ENCODE results near the gene GJD3.
"Not testable (repeated sequence)": the region's sequence is repeated elsewhere in the genome, so short reads cannot be mapped to it uniquely, and the experiment has no call there.

The GJD3 gene

DNA sequence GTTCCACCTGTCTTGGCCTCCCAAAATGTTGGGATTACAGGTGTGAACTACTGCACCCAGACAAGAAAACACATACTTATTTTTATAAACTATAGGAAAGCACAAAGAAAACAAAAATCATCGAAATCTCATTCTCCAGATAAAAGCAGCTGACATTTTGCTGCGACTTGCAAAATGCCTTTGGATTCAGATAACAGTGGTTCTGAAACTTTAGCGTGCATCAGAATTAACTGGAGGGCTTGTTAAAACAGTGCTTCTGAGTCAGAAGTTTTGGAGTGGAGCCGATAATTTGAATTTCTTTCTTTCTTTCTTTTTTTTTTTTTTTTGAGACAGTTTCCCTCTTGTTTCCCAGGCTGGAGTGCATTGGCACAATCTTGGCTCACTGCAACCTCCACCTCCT is 17.7 kb upstream of the GJD3 start:
- H3K4me1 ChIP-seq (ENCODE audit: control insufficient read depth, insufficient read depth, low read length, unreplicated experiment): no peaks in the 10 kb centered on the region
- H2AFZ ChIP-seq (ENCODE audit: low read length, unreplicated experiment): no peak overlapping the region
- no peaks in the 10 kb centered on the region for H3K27me3 ChIP-seq (ENCODE audit: insufficient read depth, low read length)
- no peak overlapping the region for H3K4me3 ChIP-seq (ENCODE audit: low read depth, low read length)
- H3K27ac ChIP-seq (ENCODE audit: low read depth, low read length): no peak overlapping the region
- no peaks in the 10 kb centered on the region for H3K36me3 ChIP-seq (ENCODE audit: insufficient read depth, low read length)
- H3K79me2 ChIP-seq (ENCODE audit: control insufficient read depth, insufficient read depth, low read length, unreplicated experiment): no peaks in the 10 kb centered on the region

DNA sequence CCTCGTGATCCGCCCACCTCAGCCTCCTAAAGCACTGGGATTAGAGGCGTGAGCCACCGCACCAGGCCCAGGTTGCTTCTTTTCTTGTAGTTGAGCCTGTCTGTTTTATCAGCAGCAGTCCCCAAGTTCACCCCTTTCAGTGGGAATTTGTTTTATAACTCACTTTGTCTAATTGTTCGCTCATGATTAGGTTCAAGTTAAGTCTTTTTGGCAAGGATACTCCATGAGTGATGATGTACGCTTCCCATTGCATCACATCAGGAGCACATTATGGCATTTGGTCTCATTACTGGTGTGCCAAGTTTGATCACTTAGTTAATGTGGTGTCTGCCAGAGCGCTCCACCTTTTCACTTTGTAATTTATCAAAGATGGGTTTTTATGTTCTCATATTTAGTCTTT is 14.4 kb upstream of the GJD3 start:
- Histone ChIP-seq H2AFZ (ENCODE audit: low read length, unreplicated experiment) (no peak overlapping the region), H3K4me3 (ENCODE audit: low read depth, low read length) (no peak overlapping the region), H3K4me1 (ENCODE audit: control insufficient read depth, insufficient read depth, low read length, unreplicated experiment) (no peaks in the 10 kb centered on the region), H3K27me3 (ENCODE audit: insufficient read depth, low read length) (no peaks in the 10 kb centered on the region), H3K27ac (ENCODE audit: low read depth, low read length) (no peak overlapping the region), H3K79me2 (ENCODE audit: control insufficient read depth, insufficient read depth, low read length, unreplicated experiment) (no peaks in the 10 kb centered on the region), H3K36me3 (ENCODE audit: insufficient read depth, low read length) (no peaks in the 10 kb centered on the region)

DNA sequence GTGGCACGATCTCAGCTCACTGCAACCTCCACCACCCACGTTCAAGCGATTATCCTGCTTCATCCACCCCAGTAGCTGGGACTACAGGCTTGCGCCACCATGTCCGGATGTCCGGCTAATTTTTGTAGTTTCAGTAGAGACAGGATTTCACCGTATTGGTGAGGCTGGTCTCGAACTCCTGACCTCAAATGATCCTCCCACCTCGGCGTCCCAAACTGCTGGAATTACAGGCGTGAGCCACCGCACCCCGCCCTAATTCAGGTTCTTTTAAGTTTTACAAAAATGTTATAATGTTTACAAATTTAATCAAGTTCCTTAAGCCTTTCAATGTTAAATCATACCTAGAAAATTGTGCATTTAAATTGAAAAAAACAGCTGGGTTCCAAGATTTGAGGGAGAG is 13.3 kb upstream of the GJD3 start:
- no peaks in the 10 kb centered on the region for H3K27me3 ChIP-seq (ENCODE audit: insufficient read depth, low read length)
- no peak overlapping the region for H3K4me3 ChIP-seq (ENCODE audit: low read depth, low read length)
- H3K79me2 ChIP-seq (ENCODE audit: control insufficient read depth, insufficient read depth, low read length, unreplicated experiment): no peaks in the 10 kb centered on the region
- no peaks in the 10 kb centered on the region for H3K36me3 ChIP-seq (ENCODE audit: insufficient read depth, low read length)
- H3K4me1 ChIP-seq (ENCODE audit: control insufficient read depth, insufficient read depth, low read length, unreplicated experiment): peaks cover 9% of the 10 kb centered on the region
- H3K27ac ChIP-seq (ENCODE audit: low read depth, low read length): no peak overlapping the region
- H2AFZ ChIP-seq (ENCODE audit: low read length, unreplicated experiment): no peak overlapping the region

DNA sequence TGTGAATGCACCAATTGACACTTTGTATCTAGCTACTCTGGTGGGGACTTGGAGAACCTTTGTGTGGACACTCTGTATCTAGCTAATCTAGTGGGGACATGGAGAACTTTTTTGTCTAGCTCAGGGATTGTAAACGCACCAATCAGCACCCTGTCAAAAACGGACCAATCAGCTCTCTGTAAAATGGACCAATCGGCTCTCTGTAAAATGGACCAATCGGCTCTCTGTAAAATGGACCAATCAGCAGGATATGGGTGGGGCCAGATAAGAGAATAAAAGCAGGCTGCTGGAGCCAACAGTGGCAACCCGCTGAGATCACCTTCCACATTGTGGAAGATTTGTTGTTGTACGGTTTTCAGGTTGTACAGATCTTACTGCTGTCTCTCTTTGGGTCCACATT is 12.0 kb upstream of the GJD3 start:
- not testable (repeated sequence) for H2AFZ ChIP-seq (ENCODE audit: low read length, unreplicated experiment); H3K36me3 ChIP-seq (ENCODE audit: insufficient read depth, low read length)
- peaks cover 17% of the 10 kb centered on the region for H3K4me1 ChIP-seq (ENCODE audit: control insufficient read depth, insufficient read depth, low read length, unreplicated experiment)

DNA sequence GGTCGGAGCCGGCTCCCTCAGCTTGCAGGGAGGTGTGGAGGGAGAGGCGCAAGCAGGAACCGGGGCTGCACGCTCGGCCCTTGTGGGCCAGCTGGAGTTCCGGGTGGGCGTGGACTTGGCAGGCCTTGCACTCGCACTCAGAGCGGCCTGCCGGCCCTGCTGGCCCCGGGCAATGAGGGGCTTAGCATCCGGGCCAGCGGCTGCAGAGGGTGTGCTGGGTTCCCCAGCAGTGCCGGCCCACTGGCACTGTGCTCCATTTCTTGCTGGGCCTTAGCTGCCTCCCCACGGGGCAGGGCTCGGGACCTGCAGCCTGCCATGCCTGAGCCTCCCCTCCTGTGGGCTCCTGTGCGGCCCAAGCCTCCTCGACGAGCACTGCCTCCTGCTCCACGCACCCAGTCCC is 11.2 kb upstream of the GJD3 start:
- not testable (repeated sequence) for H3K27me3 ChIP-seq (ENCODE audit: insufficient read depth, low read length); H3K36me3 ChIP-seq (ENCODE audit: insufficient read depth, low read length); H3K79me2 ChIP-seq (ENCODE audit: control insufficient read depth, insufficient read depth, low read length, unreplicated experiment); H2AFZ ChIP-seq (ENCODE audit: low read length, unreplicated experiment); H3K4me3 ChIP-seq (ENCODE audit: low read depth, low read length); H3K27ac ChIP-seq (ENCODE audit: low read depth, low read length)
- H3K4me1 ChIP-seq (ENCODE audit: control insufficient read depth, insufficient read depth, low read length, unreplicated experiment): peaks cover 17% of the 10 kb centered on the region

More for the DNA sequence above, 12.0 kb upstream of the GJD3 start:
- H3K27ac ChIP-seq (ENCODE audit: low read depth, low read length); H3K4me3 ChIP-seq (ENCODE audit: low read depth, low read length); H3K79me2 ChIP-seq (ENCODE audit: control insufficient read depth, insufficient read depth, low read length, unreplicated experiment); H3K27me3 ChIP-seq (ENCODE audit: insufficient read depth, low read length): not testable (repeated sequence)

DNA sequence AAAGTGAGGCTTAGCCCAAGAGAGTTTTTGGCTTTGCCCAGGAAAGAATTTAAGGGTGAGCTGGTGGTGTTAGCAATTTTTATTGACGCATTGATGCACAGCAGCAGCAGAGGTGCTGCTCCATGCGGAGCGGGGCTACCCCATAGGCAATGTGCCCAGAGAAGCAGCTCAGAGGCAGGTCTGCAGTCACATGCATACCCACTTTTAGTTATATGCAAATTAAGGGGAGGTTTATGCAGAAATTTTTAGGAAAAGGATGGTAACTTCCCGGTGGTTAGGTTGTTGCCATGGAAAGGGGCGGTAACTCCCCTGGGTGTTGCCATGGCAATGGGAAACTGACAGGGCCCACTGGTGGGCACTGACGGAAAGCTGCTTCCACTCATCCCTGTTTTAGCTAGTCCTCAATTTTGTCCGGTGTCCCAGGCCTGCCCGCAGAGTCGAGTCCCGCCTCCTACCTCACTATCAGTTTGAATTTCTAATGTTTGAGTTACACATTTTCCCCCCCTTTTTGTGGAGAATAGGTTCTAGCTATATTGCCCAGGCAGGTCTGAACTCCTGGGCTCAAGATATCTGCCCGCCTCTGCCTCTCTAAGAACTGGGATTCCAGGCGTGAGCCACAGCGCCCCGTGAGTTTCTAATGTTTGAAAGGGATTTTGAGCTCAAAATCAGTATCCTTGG is 10.4 kb upstream of the GJD3 start:
- no peak overlapping the region for H3K4me3 ChIP-seq (ENCODE audit: low read depth, low read length)
- no peak overlapping the region for H2AFZ ChIP-seq (ENCODE audit: low read length, unreplicated experiment)
- H3K27ac ChIP-seq (ENCODE audit: low read depth, low read length): no peak overlapping the region
- no peaks in the 10 kb centered on the region for H3K27me3 ChIP-seq (ENCODE audit: insufficient read depth, low read length)
- H3K4me1 ChIP-seq (ENCODE audit: control insufficient read depth, insufficient read depth, low read length, unreplicated experiment): peaks cover 17% of the 10 kb centered on the region
- H3K36me3 ChIP-seq (ENCODE audit: insufficient read depth, low read length): no peaks in the 10 kb centered on the region
- H3K79me2 ChIP-seq (ENCODE audit: control insufficient read depth, insufficient read depth, low read length, unreplicated experiment): no peaks in the 10 kb centered on the region

DNA sequence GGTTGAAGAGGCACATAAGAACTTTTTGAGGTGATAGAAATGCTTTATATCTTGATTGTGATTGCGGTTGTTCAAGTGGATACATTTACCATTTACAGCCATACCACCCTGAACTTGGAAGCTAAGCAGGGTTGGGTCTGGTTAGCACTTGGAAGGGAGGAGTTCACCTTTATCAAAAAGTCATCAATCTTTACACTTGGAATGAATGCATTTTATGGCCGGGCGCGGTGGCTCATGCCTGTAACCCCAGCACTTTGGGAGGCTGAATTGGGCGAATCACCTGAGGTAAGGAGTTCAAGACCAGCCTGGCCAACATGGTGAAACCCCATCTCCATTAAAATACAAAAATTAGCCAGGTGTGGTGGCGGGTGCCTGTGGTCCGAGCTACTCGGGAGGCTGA is 9.5 kb upstream of the GJD3 start:
- no peaks in the 10 kb centered on the region for H3K79me2 ChIP-seq (ENCODE audit: control insufficient read depth, insufficient read depth, low read length, unreplicated experiment)
- H3K4me1 ChIP-seq (ENCODE audit: control insufficient read depth, insufficient read depth, low read length, unreplicated experiment): peaks cover 17% of the 10 kb centered on the region
- H3K27ac ChIP-seq (ENCODE audit: low read depth, low read length): peak overlapping the region; percentile 87; the same call in 1 of the 2 replicates
- H3K36me3 ChIP-seq (ENCODE audit: insufficient read depth, low read length): no peaks in the 10 kb centered on the region
- no peak overlapping the region for H2AFZ ChIP-seq (ENCODE audit: low read length, unreplicated experiment)
- H3K27me3 ChIP-seq (ENCODE audit: insufficient read depth, low read length): no peaks in the 10 kb centered on the region
- H3K4me3 ChIP-seq (ENCODE audit: low read depth, low read length): no peak overlapping the region

DNA sequence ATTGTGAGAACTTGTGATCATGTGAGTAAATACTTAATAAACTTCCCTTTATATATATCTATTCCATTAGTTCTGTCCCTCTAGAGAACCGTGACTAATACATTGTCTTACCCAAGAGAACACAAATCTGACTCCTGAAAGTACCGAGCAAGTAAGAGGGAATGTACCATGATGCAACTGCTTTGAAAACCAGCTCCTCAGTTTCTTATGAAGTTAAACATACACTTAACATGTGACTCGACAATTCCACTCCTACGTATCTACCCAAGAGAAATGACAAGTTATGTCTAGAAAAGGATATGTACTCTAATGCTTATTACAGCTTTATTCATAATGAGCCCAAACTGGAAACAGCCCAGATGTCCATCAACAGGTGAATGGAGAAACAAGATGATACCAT is 8.8 kb upstream of the GJD3 start:
- H3K4me1 ChIP-seq (ENCODE audit: control insufficient read depth, insufficient read depth, low read length, unreplicated experiment): peaks cover 17% of the 10 kb centered on the region
- no peaks in the 10 kb centered on the region for H3K79me2 ChIP-seq (ENCODE audit: control insufficient read depth, insufficient read depth, low read length, unreplicated experiment)
- H3K36me3 ChIP-seq (ENCODE audit: insufficient read depth, low read length): no peaks in the 10 kb centered on the region
- no peak overlapping the region for H2AFZ ChIP-seq (ENCODE audit: low read length, unreplicated experiment)
- H3K4me3 ChIP-seq (ENCODE audit: low read depth, low read length): no peak overlapping the region
- no peaks in the 10 kb centered on the region for H3K27me3 ChIP-seq (ENCODE audit: insufficient read depth, low read length)
- H3K27ac ChIP-seq (ENCODE audit: low read depth, low read length): peak overlapping the region; percentile 87

DNA sequence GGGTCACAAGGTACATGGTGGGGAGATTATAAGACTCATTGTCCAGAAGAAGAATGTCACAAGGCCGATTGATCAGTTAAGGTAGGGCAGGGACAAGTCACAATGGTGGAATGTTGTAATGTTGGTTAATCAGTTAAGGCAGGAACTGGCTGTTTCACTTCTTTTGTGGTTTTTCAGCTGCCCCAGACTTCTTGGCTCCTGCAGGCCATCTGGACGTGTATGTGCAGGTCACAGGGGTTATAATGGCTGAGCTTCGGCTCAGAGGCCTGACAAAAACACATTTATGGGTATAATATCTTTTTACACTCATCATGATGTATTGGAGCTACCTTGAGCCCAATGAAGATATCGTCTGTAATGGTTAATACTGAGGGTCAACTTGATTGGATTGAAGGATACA is 8.1 kb upstream of the GJD3 start:
- H3K36me3 ChIP-seq (ENCODE audit: insufficient read depth, low read length); H3K79me2 ChIP-seq (ENCODE audit: control insufficient read depth, insufficient read depth, low read length, unreplicated experiment); H3K4me3 ChIP-seq (ENCODE audit: low read depth, low read length); H2AFZ ChIP-seq (ENCODE audit: low read length, unreplicated experiment); H3K27me3 ChIP-seq (ENCODE audit: insufficient read depth, low read length): not testable (repeated sequence)
- peaks cover 17% of the 10 kb centered on the region for H3K4me1 ChIP-seq (ENCODE audit: control insufficient read depth, insufficient read depth, low read length, unreplicated experiment)
- H3K27ac ChIP-seq (ENCODE audit: low read depth, low read length): peak overlapping the region; percentile 87

DNA sequence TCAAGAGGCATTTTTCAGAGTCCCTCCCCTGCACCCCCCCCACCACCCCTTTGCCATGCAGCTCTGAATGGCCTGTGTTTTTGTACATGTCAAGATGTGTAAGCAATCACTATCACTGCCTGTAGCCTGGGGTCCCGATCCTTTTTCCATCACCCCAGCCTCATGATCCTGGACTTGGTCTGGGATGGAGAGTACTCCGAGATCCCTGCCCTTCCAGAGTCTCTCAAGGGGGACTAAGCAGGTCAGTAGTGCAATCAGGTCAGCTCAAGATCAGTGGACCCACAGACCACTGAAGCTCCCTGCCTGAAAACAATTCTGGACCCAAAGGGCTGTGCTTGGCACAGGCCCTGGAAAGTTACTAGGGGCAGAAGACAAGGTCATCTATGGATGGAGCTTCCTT is 7.5 kb upstream of the GJD3 start:
- no peak overlapping the region for H2AFZ ChIP-seq (ENCODE audit: low read length, unreplicated experiment)
- no peaks in the 10 kb centered on the region for H3K27me3 ChIP-seq (ENCODE audit: insufficient read depth, low read length)
- no peaks in the 10 kb centered on the region for H3K36me3 ChIP-seq (ENCODE audit: insufficient read depth, low read length)
- no peaks in the 10 kb centered on the region for H3K79me2 ChIP-seq (ENCODE audit: control insufficient read depth, insufficient read depth, low read length, unreplicated experiment)
- H3K4me3 ChIP-seq (ENCODE audit: low read depth, low read length): no peak overlapping the region
- H3K27ac ChIP-seq (ENCODE audit: low read depth, low read length): peak overlapping the region; percentile 87; the same call in 1 of the 2 replicates
- H3K4me1 ChIP-seq (ENCODE audit: control insufficient read depth, insufficient read depth, low read length, unreplicated experiment): peaks cover 17% of the 10 kb centered on the region

DNA sequence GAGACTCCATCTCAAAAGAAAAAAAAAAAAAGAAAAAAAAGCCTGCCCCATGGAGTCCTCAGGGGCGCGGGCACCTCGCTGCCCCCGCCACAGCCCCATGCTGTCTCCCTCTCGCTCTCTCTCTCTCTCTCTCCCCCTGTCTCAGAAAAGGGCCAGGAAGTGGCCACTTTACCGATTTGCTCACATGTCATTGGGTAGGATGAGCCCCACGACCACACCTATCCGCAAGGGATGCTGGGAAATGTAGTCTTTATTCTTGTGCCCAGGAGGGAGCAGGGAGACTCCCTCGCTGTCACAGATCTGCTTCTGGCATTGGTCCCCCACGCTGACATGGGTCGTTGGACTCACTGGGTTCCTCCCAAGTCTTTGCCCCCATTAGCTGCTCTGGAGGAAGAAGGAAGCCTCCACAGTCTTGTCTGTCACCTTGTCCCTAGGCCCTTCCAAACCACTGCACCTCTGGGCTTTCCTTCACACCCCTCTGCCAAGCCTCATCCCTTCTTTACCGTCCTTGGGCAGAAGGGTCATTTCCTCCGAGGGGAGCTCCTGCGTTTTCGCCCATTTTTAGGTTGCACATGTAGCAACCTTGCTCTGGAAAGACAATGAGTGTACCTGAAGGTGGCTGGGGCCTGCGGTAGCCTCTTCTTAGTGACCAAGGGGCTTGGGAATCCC is 6.9 kb upstream of the GJD3 start:
- Histone ChIP-seq H3K36me3 (ENCODE audit: insufficient read depth, low read length) (no peaks in the 10 kb centered on the region), H3K79me2 (ENCODE audit: control insufficient read depth, insufficient read depth, low read length, unreplicated experiment) (no peaks in the 10 kb centered on the region), H2AFZ (ENCODE audit: low read length, unreplicated experiment) (no peak overlapping the region), H3K4me1 (ENCODE audit: control insufficient read depth, insufficient read depth, low read length, unreplicated experiment) (peaks cover 17% of the 10 kb centered on the region), H3K27ac (ENCODE audit: low read depth, low read length) (no peak overlapping the region), H3K4me3 (ENCODE audit: low read depth, low read length) (no peak overlapping the region), H3K27me3 (ENCODE audit: insufficient read depth, low read length) (no peaks in the 10 kb centered on the region)

All from ACC112 (cell line).